CD4-positive, alpha-beta T cell (primary cell): Measurements from ENCODE around the gene FOXN4. TPM values are rescaled to one million over a fixed set of nuclear protein-coding genes. Genes with fewer than 3 reads are reported as not detected.

Experiments
- ATAC-seq: fragments of 200-7000 bp; cut with Tn5 transposase; one replicate; pipeline ENCODE4 v1.10.0; 2022; ENCODE audit warnings: mild to moderate bottlenecking; ENCODE audit not compliant: poor library complexity
- CTCF ChIA-PET: fragments of 350-600 bp; sonication (Branson Sonifier 250); formaldehyde crosslinking; loops from one replicate; lab custom pipeline; 2021; ENCODE audit warnings: antibody characterized with exemption, inconsistent platforms; lab: Charles Lee
- POLR2A ChIA-PET: fragments of 350-600 bp; sonication (Branson Sonifier 250); formaldehyde crosslinking; loops from one replicate; lab custom pipeline; 2021; ENCODE audit warnings: antibody characterized with exemption, inconsistent platforms; lab: Charles Lee
- DNase-seq, 14 experiments: peaks; one replicate each; pipeline ENCODE4 v3.0.0-alpha.2; 2013 to 2020; ENCODE audit warnings: mixed read lengths in 2 of 14
- H3K27ac ChIP-seq, 2 donors: one replicate each; pipeline versions ENCODE4 v1.5.1 to v1.7.0; 2013; ENCODE audit warnings: low read length in 2 of 2, low read depth in 1 of 2, mild to moderate bottlenecking in 1 of 2
- H3K27me3 ChIP-seq, 2 experiments: 1 replicate in 1 of 2; 2 replicates in 1 of 2; pipeline versions ENCODE4 v1.6.1 to v1.7.0; 2013; ENCODE audit warnings: low read length in 2 of 2, control low read depth in 1 of 2, mild to moderate bottlenecking in 1 of 2, moderate library complexity in 1 of 2; ENCODE audit not compliant: insufficient read depth in 2 of 2, control insufficient read depth in 1 of 2
- H3K36me3 ChIP-seq: one replicate; pipeline ENCODE4 v1.6.1; 2013; ENCODE audit warnings: low read length, control low read depth; ENCODE audit not compliant: insufficient read depth
- H3K4me1 ChIP-seq: one replicate; pipeline ENCODE4 v1.6.1; 2013; ENCODE audit warnings: low read length, control low read depth; ENCODE audit not compliant: insufficient read depth
- H3K4me3 ChIP-seq: one replicate; pipeline ENCODE4 v1.5.1; 2013; ENCODE audit warnings: mild to moderate bottlenecking, low read length, moderate library complexity
- H3K9me3 ChIP-seq, 2 experiments: 1 replicate in 1 of 2; 2 replicates in 1 of 2; pipeline versions ENCODE4 v1.6.1 to v1.7.0; 2013; ENCODE audit warnings: low read length in 2 of 2, mild to moderate bottlenecking in 2 of 2, control low read depth in 1 of 2, moderate library complexity in 1 of 2; ENCODE audit not compliant: control insufficient read depth in 1 of 2, insufficient read depth in 1 of 2
- H3K27ac Mint-ChIP-seq: one replicate; pipeline ENCODE4 v1.8.0; 2020; ENCODE audit warnings: mixed read lengths
- H3K27me3 Mint-ChIP-seq: one replicate; pipeline ENCODE4 v1.8.0; 2021; ENCODE audit warnings: mixed read lengths
- H3K36me3 Mint-ChIP-seq: one replicate; pipeline ENCODE4 v1.8.0; 2021; ENCODE audit warnings: low read depth, mixed read lengths
- H3K4me1 Mint-ChIP-seq: one replicate; pipeline ENCODE4 v1.8.0; 2021; ENCODE audit warnings: low read depth, mixed read lengths
- H3K4me3 Mint-ChIP-seq: one replicate; pipeline ENCODE4 v1.8.0; 2020; ENCODE audit warnings: mild to moderate bottlenecking, mixed read lengths
- H3K9me3 Mint-ChIP-seq: one replicate; pipeline ENCODE4 v1.8.0; 2020; ENCODE audit warnings: mixed read lengths
- intact Hi-C, 2 experiments: fragments of 100-400 bp; cut with DNase I in 1 of 2; cut with micrococcal nuclease in 1 of 2; formaldehyde crosslinking; loops; one replicate each; pipeline versions ENCODE4 v1.15.1 to v1.9.0; 2023 to 2025; cut with DNase I, micrococcal nuclease
- total RNA-seq, 174 experiments: library from RNA in 2 of 174; stranded (reverse) in 2 of 174; gene quantifications; one replicate each; pipeline ENCODE4 v1.2.3 and lab custom pipeline; 2021 to 2026
- TF ChIP-seq, protein P1 (sequence below): fragments of 200-600 bp; IDR thresholded peaks from one replicate; pipeline ENCODE4 v1.8.0; 2022; ENCODE audit warnings: antibody characterized with exemption, mild to moderate bottlenecking

Gene FOXN4
- total RNA-seq, 2 experiments from 2014 or later = not detected

GRCh38 chr12:109291117-109291516 is 18.0 kb downstream of the FOXN4 start:
- no peak for DNase-seq
- Mint-ChIP-seq H3K27me3 (peaks cover 52% of the 10 kb centered on the region), H3K27ac (no peak overlapping the region), H3K36me3 (no peaks in the 10 kb centered on the region), H3K4me1 (no peaks in the 10 kb centered on the region), H3K4me3 (no peak overlapping the region), H3K9me3 (no peaks in the 10 kb centered on the region)
- Histone ChIP-seq H3K27me3 (peaks cover 18 to 36% of the 10 kb centered on the region in 2 experiments), H3K4me3 (no peak overlapping the region), H3K27ac (no peak overlapping the region), H3K9me3 (peaks cover 0 to 11% of the 10 kb centered on the region in 2 experiments), H3K4me1 (no peaks in the 10 kb centered on the region), H3K36me3 (no peaks in the 10 kb centered on the region)
- TF ChIP-seq, protein P1, sequence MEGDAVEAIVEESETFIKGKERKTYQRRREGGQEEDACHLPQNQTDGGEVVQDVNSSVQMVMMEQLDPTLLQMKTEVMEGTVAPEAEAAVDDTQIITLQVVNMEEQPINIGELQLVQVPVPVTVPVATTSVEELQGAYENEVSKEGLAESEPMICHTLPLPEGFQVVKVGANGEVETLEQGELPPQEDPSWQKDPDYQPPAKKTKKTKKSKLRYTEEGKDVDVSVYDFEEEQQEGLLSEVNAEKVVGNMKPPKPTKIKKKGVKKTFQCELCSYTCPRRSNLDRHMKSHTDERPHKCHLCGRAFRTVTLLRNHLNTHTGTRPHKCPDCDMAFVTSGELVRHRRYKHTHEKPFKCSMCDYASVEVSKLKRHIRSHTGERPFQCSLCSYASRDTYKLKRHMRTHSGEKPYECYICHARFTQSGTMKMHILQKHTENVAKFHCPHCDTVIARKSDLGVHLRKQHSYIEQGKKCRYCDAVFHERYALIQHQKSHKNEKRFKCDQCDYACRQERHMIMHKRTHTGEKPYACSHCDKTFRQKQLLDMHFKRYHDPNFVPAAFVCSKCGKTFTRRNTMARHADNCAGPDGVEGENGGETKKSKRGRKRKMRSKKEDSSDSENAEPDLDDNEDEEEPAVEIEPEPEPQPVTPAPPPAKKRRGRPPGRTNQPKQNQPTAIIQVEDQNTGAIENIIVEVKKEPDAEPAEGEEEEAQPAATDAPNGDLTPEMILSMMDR = no peak
- intact Hi-C loops = no loop called here
- ChIA-PET CTCF (no interaction called here), POLR2A (no interaction called here)
- no peak for ATAC-seq

DNA sequence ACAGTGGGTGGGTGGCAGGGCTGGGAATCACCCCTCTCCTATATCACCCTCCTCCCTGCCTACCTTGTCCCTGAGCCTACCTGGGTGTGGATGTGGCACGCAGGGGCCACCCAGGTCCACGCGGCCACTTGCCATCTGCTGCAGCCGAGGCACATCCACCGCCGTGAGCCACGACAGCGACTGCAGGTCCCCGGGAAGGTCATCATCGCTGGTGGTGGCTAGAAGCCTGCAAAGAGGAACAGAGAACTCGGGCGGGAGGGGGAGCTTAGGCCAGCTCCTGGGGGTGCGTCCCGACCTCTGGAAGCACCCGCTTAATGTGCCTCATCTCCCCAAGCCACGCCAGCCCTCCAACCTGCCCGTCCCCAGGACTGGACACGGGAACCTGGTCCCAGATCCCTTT is 19.0 kb downstream of the FOXN4 start:
- H3K36me3 ChIP-seq = no peaks in the 10 kb centered on the region
- H3K27me3 ChIP-seq = peaks cover 18 to 36% of the 10 kb centered on the region in 2 experiments
- peaks cover 0 to 11% of the 10 kb centered on the region in 2 experiments for H3K9me3 ChIP-seq
- intact Hi-C loops = no loop called here
- Mint-ChIP-seq H3K27me3 (peaks cover 44% of the 10 kb centered on the region), H3K4me3 (no peak overlapping the region), H3K9me3 (no peaks in the 10 kb centered on the region), H3K27ac (no peak overlapping the region), H3K4me1 (no peaks in the 10 kb centered on the region), H3K36me3 (no peaks in the 10 kb centered on the region)
- CTCF ChIA-PET = no interaction called here
- TF ChIP-seq, protein P1 = no peak
- H3K27ac ChIP-seq = no peak overlapping the region
- no peak for ATAC-seq
- no peak for DNase-seq
- POLR2A ChIA-PET = no interaction called here
- no peaks in the 10 kb centered on the region for H3K4me1 ChIP-seq
- H3K4me3 ChIP-seq = no peak overlapping the region

- H3K27ac ChIP-seq = no peak overlapping the region
- H3K4me3 Mint-ChIP-seq = no peak overlapping the region
- ATAC-seq = no peak
- H3K27ac Mint-ChIP-seq = no peak overlapping the region
- H3K36me3 Mint-ChIP-seq = no peaks in the 10 kb centered on the region
- CTCF ChIA-PET = no interaction called here
- no peak for DNase-seq
- intact Hi-C loops = no loop called here
- H3K4me1 ChIP-seq = no peaks in the 10 kb centered on the region
- no peak overlapping the region for H3K4me3 ChIP-seq
- H3K27me3 ChIP-seq = peaks cover 18 to 36% of the 10 kb centered on the region in 2 experiments
- H3K36me3 ChIP-seq = no peaks in the 10 kb centered on the region
- POLR2A ChIA-PET = no interaction called here
- H3K9me3 ChIP-seq = peaks cover 0 to 11% of the 10 kb centered on the region in 2 experiments
- no peaks in the 10 kb centered on the region for H3K9me3 Mint-ChIP-seq
- no peaks in the 10 kb centered on the region for H3K4me1 Mint-ChIP-seq
- TF ChIP-seq, protein P1 = no peak
- peaks cover 40% of the 10 kb centered on the region for H3K27me3 Mint-ChIP-seq
These were observed 19.5 kb downstream of the FOXN4 start for GRCh38 chr12:109289551-109289950.
